Natural killer cell treated with Interleukin-12 subunit alpha and Interleukin-12 subunit beta and Interleukin-15 and Interleukin-18, amount 100 ng/mL, for 72 hours (primary cell): Measurements from ENCODE around the gene QDPR. TPM values are rescaled to one million over a fixed set of nuclear protein-coding genes. Genes with fewer than 3 reads are reported as not detected.

Experiments used
- ATAC-seq, 2 donors: fragments of 150-1000 bp; cut with Tn5 transposase in 1 of 2; sonication (Bioruptor Pico), chemical (Tn5 transposase) in 1 of 2; 2 replicates each; pipeline ENCODE4 v1.10.0; 2021
- DNase-seq: peaks from one replicate; pipeline ENCODE4 v3.0.0; 2022; ENCODE audit warnings: low spot score
- H3K27ac Mint-ChIP-seq, 2 donors: 1 replicate in 1 of 2; 2 replicates in 1 of 2; pipeline ENCODE4 v1.8.0; 2022; ENCODE audit warnings: mixed read lengths in 2 of 2, mild to moderate bottlenecking in 1 of 2, moderate library complexity in 1 of 2
- H3K27me3 Mint-ChIP-seq, 2 donors: 1 replicate in 1 of 2; 2 replicates in 1 of 2; pipeline ENCODE4 v1.8.0; 2022; ENCODE audit warnings: mixed read lengths in 2 of 2
- H3K36me3 Mint-ChIP-seq: one replicate; pipeline ENCODE4 v1.8.0; 2022; ENCODE audit warnings: mixed read lengths
- H3K4me1 Mint-ChIP-seq, 2 donors: 1 replicate in 1 of 2; 2 replicates in 1 of 2; pipeline ENCODE4 v1.8.0; 2022; ENCODE audit warnings: low read depth in 2 of 2, mixed read lengths in 2 of 2, mild to moderate bottlenecking in 1 of 2
- H3K4me3 Mint-ChIP-seq: one replicate; pipeline ENCODE4 v1.8.0; 2022; ENCODE audit warnings: mixed read lengths
- H3K9me3 Mint-ChIP-seq: 2 replicates; pipeline ENCODE4 v1.8.0; 2022; ENCODE audit warnings: mixed read lengths
- total RNA-seq, 2 donors: library from RNA; stranded (reverse); gene quantifications; one replicate each; pipeline ENCODE4 v1.2.3, GENCODE V29; 2022

QDPR gene
- total RNA-seq: 10 to 100 TPM; 21.8 to 28.2 TPM

DNA sequence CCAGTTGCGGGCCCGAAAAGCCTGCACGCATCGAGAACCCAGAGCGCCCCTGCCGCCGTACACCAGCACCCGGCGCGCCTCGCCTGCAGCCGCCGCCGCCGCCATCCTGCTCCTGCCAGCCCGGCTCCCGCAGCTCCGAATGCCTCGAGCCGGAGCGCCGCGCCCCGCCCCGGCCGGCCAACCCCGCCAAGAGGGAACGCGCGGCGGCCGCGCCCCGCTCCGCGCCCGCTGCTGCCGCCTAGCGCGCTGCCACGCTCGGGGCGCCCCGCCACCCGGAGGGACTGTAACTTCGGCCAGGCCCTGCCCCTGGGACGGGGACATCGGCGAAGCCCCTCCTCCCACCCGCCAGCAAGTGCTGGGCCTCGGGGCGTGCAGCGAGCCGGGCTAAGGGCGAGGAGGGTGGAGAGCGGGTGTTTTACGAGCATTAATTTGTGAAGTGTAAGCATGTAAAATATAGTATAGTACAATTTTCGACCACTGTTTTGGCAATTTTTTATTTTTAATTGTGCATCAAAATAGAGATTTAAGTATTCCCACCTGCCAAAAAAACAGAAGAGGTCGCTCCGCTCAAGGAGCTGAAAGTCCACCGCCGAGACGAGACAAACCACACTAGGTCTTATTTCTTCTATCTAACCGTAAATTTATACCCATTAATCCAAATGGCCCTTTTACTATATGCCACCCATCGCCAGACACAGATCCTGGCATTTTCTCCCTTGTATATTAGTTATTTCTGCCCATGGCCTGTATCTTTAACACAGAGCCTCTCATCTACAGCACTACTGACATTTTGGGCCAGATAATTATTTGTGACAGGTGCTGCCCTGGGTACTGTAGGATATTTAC is at the start of gene QDPR:
QDPR (minus strand) TSS at position 141 of the 846 bp plus-strand sequence; CDS start at position 105, 36 bp downstream.
- peak within 1 kb of the TSS; percentile 63 to 76 for H3K27ac Mint-ChIP-seq
- peak; percentile 90 for DNase-seq
- H3K9me3 Mint-ChIP-seq: no peaks in the 10 kb centered on the region
- peak; percentile 99 for ATAC-seq
- H3K4me1 Mint-ChIP-seq: peaks cover 16 to 33% of the 10 kb centered on the region in 2 donors
- H3K27me3 Mint-ChIP-seq: peaks cover 18 to 25% of the 10 kb centered on the region in 2 donors
- no peaks in the 10 kb centered on the region for H3K36me3 Mint-ChIP-seq
- peak within 1 kb of the TSS; percentile 93 for H3K4me3 Mint-ChIP-seq

DNA sequence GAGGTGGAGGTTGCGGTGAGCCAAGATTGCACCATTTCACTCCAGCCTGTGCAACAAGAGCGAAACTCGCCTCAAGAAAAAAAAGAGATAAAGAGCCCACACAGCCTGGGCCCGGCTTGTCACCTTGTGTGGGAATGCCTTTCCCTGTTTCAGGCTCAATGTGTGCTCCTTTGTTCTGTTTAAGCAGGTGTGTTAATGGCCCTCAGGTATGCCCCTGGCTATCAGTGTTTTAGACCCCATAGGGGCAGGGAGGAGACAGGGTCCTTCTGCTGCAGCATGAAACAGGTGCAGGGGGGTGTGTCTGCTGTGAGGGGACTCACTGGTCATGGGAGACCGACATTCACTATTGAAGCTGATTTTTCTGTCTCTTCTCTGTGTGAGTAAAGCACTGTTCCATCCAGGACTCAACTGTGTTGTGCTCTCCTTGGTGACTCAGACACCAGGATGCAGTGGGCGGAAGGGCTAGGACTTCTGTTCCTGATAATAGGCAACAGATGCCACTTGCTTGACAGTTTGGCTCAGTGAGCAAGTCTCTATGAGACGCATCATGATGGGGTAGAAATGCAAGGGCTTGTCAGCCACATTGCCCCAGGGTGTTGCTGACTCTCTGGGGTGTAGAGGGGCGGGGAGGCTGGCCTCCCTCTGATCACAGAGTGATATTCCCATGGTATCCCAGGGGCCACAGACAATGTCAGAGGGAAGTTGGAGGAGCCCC is 49.5 kb upstream of the QDPR start:
- H3K4me1 Mint-ChIP-seq: no peaks in the 10 kb centered on the region
- H3K9me3 Mint-ChIP-seq: no peaks in the 10 kb centered on the region
- peaks cover 4 to 5% of the 10 kb centered on the region in 2 donors for H3K27me3 Mint-ChIP-seq
- DNase-seq (no peak), ATAC-seq (no peak)
- no peak overlapping the region for H3K27ac Mint-ChIP-seq
- H3K36me3 Mint-ChIP-seq: no peaks in the 10 kb centered on the region
- H3K4me3 Mint-ChIP-seq: no peak overlapping the region

DNA sequence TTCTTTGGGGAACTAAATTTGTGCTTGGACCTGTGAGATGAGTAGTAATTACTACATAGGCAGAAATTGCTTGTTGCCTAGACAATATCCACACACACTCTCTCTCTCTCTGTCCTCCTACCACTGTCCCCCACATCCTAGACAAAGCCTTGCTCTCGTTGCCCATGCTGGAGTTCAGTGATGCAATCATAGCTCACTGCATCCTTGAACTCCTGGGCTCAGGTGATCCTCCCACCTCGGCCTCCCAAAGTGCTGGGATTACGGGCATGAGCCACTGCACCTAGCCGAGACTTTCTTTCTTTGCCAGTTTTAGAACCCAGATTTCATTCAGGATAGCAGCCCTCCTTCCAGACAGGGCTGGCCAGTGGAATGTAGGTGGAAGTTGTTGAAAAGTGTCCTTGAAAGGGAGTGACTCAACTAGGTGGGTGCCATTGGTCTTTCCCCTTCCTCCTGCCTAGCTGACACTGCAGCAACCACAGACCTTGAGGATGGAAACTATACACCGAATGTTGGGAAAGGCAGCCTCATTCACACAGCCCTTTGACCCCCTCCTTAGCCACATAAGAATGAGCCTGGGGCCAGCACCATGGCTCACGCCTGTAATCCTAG is 48.3 kb upstream of the QDPR start:
- no peak for DNase-seq
- Mint-ChIP-seq H3K4me1 (peaks cover 0 to 1% of the 10 kb centered on the region in 2 donors), H3K4me3 (no peak overlapping the region), H3K27me3 (peaks cover 10 to 11% of the 10 kb centered on the region in 2 donors), H3K9me3 (no peaks in the 10 kb centered on the region), H3K27ac (no peak overlapping the region), H3K36me3 (no peaks in the 10 kb centered on the region)
- no peak for ATAC-seq

DNA sequence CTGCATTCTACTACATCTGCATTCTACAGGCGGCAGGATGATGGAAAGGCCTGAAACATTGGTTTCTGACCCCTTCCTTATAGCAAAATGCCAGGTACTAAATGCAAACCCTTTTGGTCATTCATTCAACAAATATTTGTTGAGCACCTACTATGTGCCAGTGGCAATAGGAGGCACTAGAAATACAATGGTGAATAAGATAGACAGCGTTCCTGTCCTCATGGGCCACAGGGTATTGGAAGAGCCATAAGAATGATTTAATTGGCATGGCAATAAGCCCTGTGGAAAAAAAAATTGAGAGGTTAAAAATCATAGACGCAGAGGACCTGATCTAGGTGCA is 47.8 kb upstream of the QDPR start:
- no peak for DNase-seq
- Mint-ChIP-seq H3K27ac (no peak overlapping the region), H3K36me3 (no peaks in the 10 kb centered on the region), H3K4me3 (no peak overlapping the region), H3K27me3 (peaks cover 14 to 16% of the 10 kb centered on the region in 2 donors), H3K4me1 (peaks cover 0 to 6% of the 10 kb centered on the region in 2 donors), H3K9me3 (no peaks in the 10 kb centered on the region)
- ATAC-seq: no peak

DNA sequence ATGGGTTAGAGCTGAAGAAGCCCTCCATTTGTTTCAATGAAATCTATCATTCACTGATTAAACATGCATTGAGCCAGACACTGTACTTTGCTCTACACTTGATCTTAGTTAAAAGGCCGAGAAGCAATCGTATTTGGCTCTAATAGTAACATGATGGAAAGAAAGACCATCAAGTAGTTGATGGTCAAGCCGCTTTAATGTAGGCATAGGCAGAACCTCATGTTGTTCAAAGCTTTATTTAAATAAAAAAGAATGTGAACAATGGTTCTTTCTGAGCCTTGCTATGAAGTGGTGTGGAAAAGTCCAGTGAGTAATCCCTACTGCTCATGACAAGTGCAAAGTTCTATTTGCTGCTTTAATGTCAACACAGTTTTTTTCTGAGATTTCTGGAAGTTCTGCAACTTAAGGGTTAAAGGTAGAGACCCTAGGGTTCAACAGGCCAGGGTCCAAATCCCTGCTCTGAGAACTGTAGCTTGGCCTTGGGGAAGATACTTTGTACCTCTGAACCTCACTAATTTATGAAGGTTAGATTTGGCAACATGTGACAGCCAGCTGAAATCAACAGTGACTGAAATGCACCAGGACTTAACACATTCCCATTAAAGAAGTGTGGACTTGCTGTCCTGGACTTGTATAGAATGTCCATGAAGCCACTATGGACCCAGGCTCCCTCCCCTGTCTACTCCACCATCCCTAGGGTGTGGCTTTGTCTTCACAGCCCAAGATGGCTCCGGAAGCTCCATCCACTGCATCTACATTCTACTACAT is 47.2 kb upstream of the QDPR start:
- ATAC-seq: no peak
- Mint-ChIP-seq H3K27ac (no peak overlapping the region), H3K9me3 (no peaks in the 10 kb centered on the region), H3K36me3 (no peaks in the 10 kb centered on the region), H3K27me3 (peaks cover 15 to 17% of the 10 kb centered on the region in 2 donors), H3K4me3 (no peak overlapping the region), H3K4me1 (peaks cover 0 to 7% of the 10 kb centered on the region in 2 donors)
- no peak for DNase-seq

DNA sequence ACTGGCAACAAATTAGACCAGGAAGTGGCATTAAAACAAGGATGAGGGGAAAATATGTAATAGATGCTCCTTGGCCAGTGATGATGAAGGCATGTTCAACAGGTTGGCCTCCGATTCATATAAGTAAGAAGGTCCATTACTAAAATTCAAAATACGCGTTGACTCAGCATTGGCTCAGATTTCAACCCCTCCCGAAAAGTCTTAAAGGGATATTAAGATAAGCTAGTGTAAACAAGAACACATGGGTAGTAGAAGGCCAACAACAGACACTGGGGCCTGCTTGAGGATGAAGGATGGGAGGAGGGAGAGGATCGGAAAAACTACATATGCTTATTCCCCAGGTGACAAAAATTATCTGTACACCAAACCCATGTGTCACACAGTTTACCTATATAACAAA is 46.0 kb upstream of the QDPR start:
- DNase-seq (no peak), ATAC-seq (no peak)
- Mint-ChIP-seq H3K27ac (no peak overlapping the region), H3K9me3 (no peaks in the 10 kb centered on the region), H3K27me3 (peaks cover 15 to 17% of the 10 kb centered on the region in 2 donors), H3K4me1 (peaks cover 0 to 7% of the 10 kb centered on the region in 2 donors), H3K4me3 (no peak overlapping the region), H3K36me3 (no peaks in the 10 kb centered on the region)

DNA sequence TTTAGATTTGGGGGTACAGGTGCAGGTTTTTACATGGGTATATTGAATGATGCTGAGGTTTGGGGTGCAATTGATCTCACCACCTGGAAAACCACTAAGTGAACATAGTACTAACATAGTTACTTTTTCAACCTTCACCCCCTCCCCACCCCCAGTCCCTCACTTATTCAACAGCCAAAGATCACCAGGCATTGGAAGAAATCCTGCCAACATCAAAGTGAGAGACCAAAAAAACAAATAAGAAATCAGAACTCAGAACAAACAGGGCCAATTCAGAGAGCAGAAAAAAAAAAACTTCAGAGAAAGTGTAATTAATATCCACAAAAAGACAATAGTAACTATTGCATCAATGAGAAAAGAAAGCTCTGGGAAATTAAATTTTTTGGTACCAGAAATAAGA is 44.6 kb upstream of the QDPR start:
- Mint-ChIP-seq H3K27me3 (peaks cover 15 to 17% of the 10 kb centered on the region in 2 donors), H3K27ac (no peak overlapping the region), H3K9me3 (no peaks in the 10 kb centered on the region), H3K4me1 (peaks cover 0 to 7% of the 10 kb centered on the region in 2 donors), H3K36me3 (no peaks in the 10 kb centered on the region), H3K4me3 (no peak overlapping the region)
- ATAC-seq: no peak
- DNase-seq: no peak

DNA sequence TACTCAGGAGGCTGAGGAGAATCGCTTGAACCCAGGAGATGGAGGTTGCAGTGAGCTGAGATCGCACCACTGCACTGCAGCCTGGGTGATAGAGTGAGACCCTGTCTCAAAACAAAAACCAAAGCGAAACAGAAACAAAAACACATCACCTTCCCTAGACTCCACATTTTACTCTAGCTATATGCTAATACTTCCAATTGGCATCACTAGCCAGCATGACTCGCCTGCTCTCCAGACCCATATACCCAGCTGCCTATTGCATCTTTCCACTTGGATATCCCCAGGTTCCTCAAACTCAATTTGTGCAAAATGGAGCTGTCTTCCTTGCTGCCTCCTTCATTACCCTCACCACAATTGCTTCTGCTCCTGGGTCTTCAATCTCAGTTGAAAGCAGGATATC is 42.7 kb upstream of the QDPR start:
- H3K4me1 Mint-ChIP-seq: peaks cover 0 to 7% of the 10 kb centered on the region in 2 donors
- no peaks in the 10 kb centered on the region for H3K9me3 Mint-ChIP-seq
- H3K27me3 Mint-ChIP-seq: peaks cover 17 to 19% of the 10 kb centered on the region in 2 donors
- no peak for ATAC-seq
- H3K27ac Mint-ChIP-seq: no peak overlapping the region
- no peak for DNase-seq
- H3K4me3 Mint-ChIP-seq: no peak overlapping the region
- H3K36me3 Mint-ChIP-seq: no peaks in the 10 kb centered on the region

DNA sequence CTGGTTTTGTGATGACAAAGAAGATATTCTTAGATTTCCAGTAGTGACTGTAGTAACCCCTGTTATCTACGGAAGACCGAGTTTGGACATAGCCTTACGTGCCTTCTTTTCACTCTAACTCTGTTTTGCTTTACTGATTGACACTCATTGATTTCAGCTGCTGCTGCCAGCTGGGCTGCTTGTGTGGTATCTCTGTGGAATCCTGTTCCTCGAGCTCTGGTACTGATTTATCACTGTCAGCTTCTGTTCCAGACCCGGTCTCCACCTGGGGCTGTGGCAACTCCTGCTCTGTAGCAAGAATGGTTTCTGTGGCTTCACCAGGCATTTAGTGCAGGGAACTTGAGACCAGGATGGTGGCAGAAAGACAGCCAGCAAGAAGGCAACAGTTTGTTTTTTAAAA is 40.5 kb upstream of the QDPR start:
- H3K4me3 Mint-ChIP-seq: no peak overlapping the region
- H3K27me3 Mint-ChIP-seq: peaks cover 17 to 19% of the 10 kb centered on the region in 2 donors
- no peak for ATAC-seq
- H3K9me3 Mint-ChIP-seq: no peaks in the 10 kb centered on the region
- H3K36me3 Mint-ChIP-seq: no peaks in the 10 kb centered on the region
- H3K27ac Mint-ChIP-seq: no peak overlapping the region
- peaks cover 0 to 7% of the 10 kb centered on the region in 2 donors for H3K4me1 Mint-ChIP-seq
- no peak for DNase-seq

DNA sequence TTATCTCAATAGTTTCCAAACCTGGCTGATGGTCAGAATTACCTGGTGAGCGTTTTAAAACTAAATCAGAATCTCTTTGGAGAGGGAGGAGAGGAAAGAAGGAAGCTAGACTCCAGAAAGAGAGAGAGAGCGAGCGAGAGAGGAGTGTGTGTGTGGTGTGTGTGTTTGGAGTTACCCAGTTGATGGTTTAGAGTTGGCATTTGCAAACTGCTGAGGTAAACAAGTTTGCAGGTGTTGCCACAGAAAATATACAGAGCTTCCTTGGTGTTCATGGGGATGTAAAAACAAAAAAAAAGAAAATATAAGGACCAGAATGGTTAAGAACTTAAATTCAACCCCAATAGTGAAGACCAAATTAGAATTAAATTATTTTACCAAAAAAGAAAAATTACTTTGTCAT is 38.7 kb upstream of the QDPR start:
- ATAC-seq (no peak), DNase-seq (no peak)
- H3K4me3 Mint-ChIP-seq: no peak overlapping the region
- peaks cover 0 to 7% of the 10 kb centered on the region in 2 donors for H3K4me1 Mint-ChIP-seq
- H3K36me3 Mint-ChIP-seq: no peaks in the 10 kb centered on the region
- H3K27me3 Mint-ChIP-seq: peaks cover 10 to 15% of the 10 kb centered on the region in 2 donors
- no peak overlapping the region for H3K27ac Mint-ChIP-seq
- H3K9me3 Mint-ChIP-seq: no peaks in the 10 kb centered on the region

DNA sequence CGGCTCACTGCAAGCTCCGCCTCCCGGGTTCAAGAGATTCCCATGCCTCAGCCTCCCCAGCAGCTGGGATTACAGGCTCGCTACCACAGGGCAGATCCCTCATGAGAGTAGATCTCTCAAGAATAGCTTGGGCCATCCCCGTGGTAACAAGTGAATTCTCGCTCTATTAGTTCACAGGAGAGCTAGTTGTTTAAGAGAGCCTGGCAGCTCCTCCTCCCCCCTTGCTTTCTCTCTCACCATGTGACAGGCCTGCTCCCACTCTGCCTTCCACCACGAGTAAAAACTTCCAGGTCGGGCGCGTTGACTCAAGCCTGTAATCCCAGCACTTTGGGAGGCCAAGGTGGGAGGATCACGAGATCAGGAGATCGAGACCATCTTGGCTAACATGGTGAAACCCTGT is 34.8 kb upstream of the QDPR start:
- Mint-ChIP-seq H3K27me3 (peaks cover 15 to 16% of the 10 kb centered on the region in 2 donors), H3K4me3 (no peak overlapping the region), H3K36me3 (no peaks in the 10 kb centered on the region), H3K4me1 (no peaks in the 10 kb centered on the region), H3K9me3 (no peaks in the 10 kb centered on the region), H3K27ac (no peak overlapping the region)
- ATAC-seq: no peak
- DNase-seq: no peak

- DNase-seq (no peak), ATAC-seq (no peak)
- no peaks in the 10 kb centered on the region for H3K9me3 Mint-ChIP-seq
- H3K27me3 Mint-ChIP-seq: peaks cover 15 to 16% of the 10 kb centered on the region in 2 donors
- no peaks in the 10 kb centered on the region for H3K36me3 Mint-ChIP-seq
- H3K4me3 Mint-ChIP-seq: no peak overlapping the region
- H3K27ac Mint-ChIP-seq: no peak overlapping the region
- H3K4me1 Mint-ChIP-seq: no peaks in the 10 kb centered on the region
These were observed 34.3 kb upstream of the QDPR start for GRCh38 chr4:17546222-17546621.

- H3K27ac Mint-ChIP-seq: no peak overlapping the region
These were observed 33.7 kb upstream of the QDPR start for GRCh38 chr4:17545374-17546140.

More at GRCh38 chr4:17545374-17546140, 33.7 kb upstream of the QDPR start:
- Mint-ChIP-seq H3K9me3 (no peaks in the 10 kb centered on the region), H3K4me1 (no peaks in the 10 kb centered on the region), H3K27me3 (peaks cover 15 to 16% of the 10 kb centered on the region in 2 donors), H3K4me3 (no peak overlapping the region), H3K36me3 (no peaks in the 10 kb centered on the region)
- DNase-seq: no peak
- no peak for ATAC-seq
